ENCODE measurements around the gene ALKBH6. TPM values are rescaled to one million over a fixed set of nuclear protein-coding genes. Genes with fewer than 3 reads are reported as not detected.

The ALKBH6 gene
- total and polyA plus RNA-seq, 2 of the 13 experiments (the other 11 are each of a cell fraction or from before 2014, with no cell fraction given): 13.7 to 18.1 TPM

GRCh38 chr19:35963514-35963913 is 50.5 kb downstream of the ALKBH6 start (continued):
- TF ChIP-seq ZBTB44 (CRISPR knock-in tag; IDR thresholded peaks at IDR 0.05) (peak; percentile 80; the same call in 1 of the 2 replicates), MIXL1 (CRISPR knock-in tag; IDR thresholded peaks at IDR 0.05) (peak; percentile 76; the same call in 1 of the 2 replicates), BCL3 (CRISPR knock-in tag; IDR thresholded peaks at IDR 0.05) (no peak), ZNF503 (CRISPR knock-in tag; IDR thresholded peaks at IDR 0.05) (0 out of 2 replicates have a peak, but pooled peaks have one; percentile 24), SIX1 (CRISPR knock-in tag; IDR thresholded peaks at IDR 0.05; ENCODE audit: borderline replicate concordance) (no peak), ZNF224 (CRISPR knock-in tag; IDR thresholded peaks at IDR 0.05) (no peak), GPBP1L1 (CRISPR knock-in tag; IDR thresholded peaks at IDR 0.05) (no peak), SALL1 (CRISPR knock-in tag; IDR thresholded peaks at IDR 0.05) (peak; percentile 94), ZNF597 (CRISPR knock-in tag; IDR thresholded peaks at IDR 0.05) (no peak), ZSCAN12 (CRISPR knock-in tag; IDR thresholded peaks at IDR 0.05) (no peak), ZNF660 (CRISPR knock-in tag; IDR thresholded peaks at IDR 0.05; ENCODE audit: borderline replicate concordance, low read depth) (no peak), MXI1 (IDR thresholded peaks at IDR 0.05; ENCODE audit: borderline replicate concordance, low read depth, low read length) (peak; percentile 68; the same call in 2 of the 3 replicates), USF2 (IDR thresholded peaks at IDR 0.05; ENCODE audit: low read depth, low read length) (no peak), USF2 (CRISPR knock-in tag; IDR thresholded peaks at IDR 0.05; ENCODE audit: borderline replicate concordance) (no peak), ZBTB20 (CRISPR knock-in tag; IDR thresholded peaks at IDR 0.05; ENCODE audit: borderline replicate concordance, low read depth) (peak; percentile 69; the same call in 1 of the 2 replicates), KAT7 (CRISPR knock-in tag; IDR thresholded peaks at IDR 0.05; ENCODE audit: borderline replicate concordance) (no peak), ZNF30 (CRISPR knock-in tag; IDR thresholded peaks at IDR 0.05) (no peak), GATAD1 (CRISPR knock-in tag; IDR thresholded peaks at IDR 0.05) (peak; percentile 62; the same call in 1 of the 2 replicates), SRSF1 (optimal IDR thresholded peaks at IDR 0.05; ENCODE audit: low read depth, low read length) (no peak), JUND (CRISPR knock-in tag; IDR thresholded peaks at IDR 0.05) (no peak)

Measured in HepG2 (cell line).